ENCODE measurements around the gene MTMR12.

DNA sequence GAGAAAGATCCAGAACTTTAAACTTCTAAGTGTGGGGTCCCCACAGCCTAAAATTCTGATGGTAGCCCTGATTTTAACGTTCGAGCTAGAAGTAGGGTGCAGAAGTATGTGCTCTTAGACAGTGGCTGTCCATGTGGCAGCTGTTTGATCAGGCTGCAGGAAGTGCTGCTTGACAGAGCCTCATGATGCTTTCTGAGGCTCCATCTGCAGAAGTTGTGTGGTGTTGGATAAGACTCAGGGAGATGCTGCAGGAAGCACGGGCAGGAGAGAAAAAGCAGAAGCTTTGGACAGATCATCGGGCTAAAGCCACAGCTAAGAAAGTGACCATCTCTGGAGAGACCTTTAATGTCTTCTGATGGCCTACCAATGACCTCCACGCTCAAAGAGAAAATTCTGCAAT, 8.1 kb downstream of the MTMR12 start:
- TF ChIP-seq, protein P1, sequence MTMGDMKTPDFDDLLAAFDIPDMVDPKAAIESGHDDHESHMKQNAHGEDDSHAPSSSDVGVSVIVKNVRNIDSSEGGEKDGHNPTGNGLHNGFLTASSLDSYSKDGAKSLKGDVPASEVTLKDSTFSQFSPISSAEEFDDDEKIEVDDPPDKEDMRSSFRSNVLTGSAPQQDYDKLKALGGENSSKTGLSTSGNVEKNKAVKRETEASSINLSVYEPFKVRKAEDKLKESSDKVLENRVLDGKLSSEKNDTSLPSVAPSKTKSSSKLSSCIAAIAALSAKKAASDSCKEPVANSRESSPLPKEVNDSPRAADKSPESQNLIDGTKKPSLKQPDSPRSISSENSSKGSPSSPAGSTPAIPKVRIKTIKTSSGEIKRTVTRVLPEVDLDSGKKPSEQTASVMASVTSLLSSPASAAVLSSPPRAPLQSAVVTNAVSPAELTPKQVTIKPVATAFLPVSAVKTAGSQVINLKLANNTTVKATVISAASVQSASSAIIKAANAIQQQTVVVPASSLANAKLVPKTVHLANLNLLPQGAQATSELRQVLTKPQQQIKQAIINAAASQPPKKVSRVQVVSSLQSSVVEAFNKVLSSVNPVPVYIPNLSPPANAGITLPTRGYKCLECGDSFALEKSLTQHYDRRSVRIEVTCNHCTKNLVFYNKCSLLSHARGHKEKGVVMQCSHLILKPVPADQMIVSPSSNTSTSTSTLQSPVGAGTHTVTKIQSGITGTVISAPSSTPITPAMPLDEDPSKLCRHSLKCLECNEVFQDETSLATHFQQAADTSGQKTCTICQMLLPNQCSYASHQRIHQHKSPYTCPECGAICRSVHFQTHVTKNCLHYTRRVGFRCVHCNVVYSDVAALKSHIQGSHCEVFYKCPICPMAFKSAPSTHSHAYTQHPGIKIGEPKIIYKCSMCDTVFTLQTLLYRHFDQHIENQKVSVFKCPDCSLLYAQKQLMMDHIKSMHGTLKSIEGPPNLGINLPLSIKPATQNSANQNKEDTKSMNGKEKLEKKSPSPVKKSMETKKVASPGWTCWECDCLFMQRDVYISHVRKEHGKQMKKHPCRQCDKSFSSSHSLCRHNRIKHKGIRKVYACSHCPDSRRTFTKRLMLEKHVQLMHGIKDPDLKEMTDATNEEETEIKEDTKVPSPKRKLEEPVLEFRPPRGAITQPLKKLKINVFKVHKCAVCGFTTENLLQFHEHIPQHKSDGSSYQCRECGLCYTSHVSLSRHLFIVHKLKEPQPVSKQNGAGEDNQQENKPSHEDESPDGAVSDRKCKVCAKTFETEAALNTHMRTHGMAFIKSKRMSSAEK (CRISPR knock-in tag; IDR thresholded peaks at IDR 0.05; ENCODE audit: borderline replicate concordance) = no peak
- no peak for TF ChIP-seq JUN (CRISPR knock-in tag; IDR thresholded peaks at IDR 0.05)
- TF ChIP-seq, protein P2, sequence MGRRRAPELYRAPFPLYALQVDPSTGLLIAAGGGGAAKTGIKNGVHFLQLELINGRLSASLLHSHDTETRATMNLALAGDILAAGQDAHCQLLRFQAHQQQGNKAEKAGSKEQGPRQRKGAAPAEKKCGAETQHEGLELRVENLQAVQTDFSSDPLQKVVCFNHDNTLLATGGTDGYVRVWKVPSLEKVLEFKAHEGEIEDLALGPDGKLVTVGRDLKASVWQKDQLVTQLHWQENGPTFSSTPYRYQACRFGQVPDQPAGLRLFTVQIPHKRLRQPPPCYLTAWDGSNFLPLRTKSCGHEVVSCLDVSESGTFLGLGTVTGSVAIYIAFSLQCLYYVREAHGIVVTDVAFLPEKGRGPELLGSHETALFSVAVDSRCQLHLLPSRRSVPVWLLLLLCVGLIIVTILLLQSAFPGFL (CRISPR knock-in tag; IDR thresholded peaks at IDR 0.05; ENCODE audit: borderline replicate concordance) = no peak
- no peak for TF ChIP-seq CBFB (CRISPR knock-in tag; IDR thresholded peaks at IDR 0.05; ENCODE audit: low read depth)
- no peak for TF ChIP-seq IRF2 (CRISPR knock-in tag; IDR thresholded peaks at IDR 0.05; ENCODE audit: borderline replicate concordance, low read depth)
- TF ChIP-seq, protein P3, sequence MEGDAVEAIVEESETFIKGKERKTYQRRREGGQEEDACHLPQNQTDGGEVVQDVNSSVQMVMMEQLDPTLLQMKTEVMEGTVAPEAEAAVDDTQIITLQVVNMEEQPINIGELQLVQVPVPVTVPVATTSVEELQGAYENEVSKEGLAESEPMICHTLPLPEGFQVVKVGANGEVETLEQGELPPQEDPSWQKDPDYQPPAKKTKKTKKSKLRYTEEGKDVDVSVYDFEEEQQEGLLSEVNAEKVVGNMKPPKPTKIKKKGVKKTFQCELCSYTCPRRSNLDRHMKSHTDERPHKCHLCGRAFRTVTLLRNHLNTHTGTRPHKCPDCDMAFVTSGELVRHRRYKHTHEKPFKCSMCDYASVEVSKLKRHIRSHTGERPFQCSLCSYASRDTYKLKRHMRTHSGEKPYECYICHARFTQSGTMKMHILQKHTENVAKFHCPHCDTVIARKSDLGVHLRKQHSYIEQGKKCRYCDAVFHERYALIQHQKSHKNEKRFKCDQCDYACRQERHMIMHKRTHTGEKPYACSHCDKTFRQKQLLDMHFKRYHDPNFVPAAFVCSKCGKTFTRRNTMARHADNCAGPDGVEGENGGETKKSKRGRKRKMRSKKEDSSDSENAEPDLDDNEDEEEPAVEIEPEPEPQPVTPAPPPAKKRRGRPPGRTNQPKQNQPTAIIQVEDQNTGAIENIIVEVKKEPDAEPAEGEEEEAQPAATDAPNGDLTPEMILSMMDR (IDR thresholded peaks at IDR 0.05) = no peak
- TF ChIP-seq, protein P4, sequence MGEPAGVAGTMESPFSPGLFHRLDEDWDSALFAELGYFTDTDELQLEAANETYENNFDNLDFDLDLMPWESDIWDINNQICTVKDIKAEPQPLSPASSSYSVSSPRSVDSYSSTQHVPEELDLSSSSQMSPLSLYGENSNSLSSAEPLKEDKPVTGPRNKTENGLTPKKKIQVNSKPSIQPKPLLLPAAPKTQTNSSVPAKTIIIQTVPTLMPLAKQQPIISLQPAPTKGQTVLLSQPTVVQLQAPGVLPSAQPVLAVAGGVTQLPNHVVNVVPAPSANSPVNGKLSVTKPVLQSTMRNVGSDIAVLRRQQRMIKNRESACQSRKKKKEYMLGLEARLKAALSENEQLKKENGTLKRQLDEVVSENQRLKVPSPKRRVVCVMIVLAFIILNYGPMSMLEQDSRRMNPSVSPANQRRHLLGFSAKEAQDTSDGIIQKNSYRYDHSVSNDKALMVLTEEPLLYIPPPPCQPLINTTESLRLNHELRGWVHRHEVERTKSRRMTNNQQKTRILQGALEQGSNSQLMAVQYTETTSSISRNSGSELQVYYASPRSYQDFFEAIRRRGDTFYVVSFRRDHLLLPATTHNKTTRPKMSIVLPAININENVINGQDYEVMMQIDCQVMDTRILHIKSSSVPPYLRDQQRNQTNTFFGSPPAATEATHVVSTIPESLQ (CRISPR knock-in tag; IDR thresholded peaks at IDR 0.05) = no peak
- TF ChIP-seq, protein P5, sequence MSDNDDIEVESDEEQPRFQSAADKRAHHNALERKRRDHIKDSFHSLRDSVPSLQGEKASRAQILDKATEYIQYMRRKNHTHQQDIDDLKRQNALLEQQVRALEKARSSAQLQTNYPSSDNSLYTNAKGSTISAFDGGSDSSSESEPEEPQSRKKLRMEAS (CRISPR knock-in tag; IDR thresholded peaks at IDR 0.05) = no peak
- TF ChIP-seq RELA (CRISPR knock-in tag; IDR thresholded peaks at IDR 0.05; ENCODE audit: borderline replicate concordance) = no peak
- TF ChIP-seq, protein P6, sequence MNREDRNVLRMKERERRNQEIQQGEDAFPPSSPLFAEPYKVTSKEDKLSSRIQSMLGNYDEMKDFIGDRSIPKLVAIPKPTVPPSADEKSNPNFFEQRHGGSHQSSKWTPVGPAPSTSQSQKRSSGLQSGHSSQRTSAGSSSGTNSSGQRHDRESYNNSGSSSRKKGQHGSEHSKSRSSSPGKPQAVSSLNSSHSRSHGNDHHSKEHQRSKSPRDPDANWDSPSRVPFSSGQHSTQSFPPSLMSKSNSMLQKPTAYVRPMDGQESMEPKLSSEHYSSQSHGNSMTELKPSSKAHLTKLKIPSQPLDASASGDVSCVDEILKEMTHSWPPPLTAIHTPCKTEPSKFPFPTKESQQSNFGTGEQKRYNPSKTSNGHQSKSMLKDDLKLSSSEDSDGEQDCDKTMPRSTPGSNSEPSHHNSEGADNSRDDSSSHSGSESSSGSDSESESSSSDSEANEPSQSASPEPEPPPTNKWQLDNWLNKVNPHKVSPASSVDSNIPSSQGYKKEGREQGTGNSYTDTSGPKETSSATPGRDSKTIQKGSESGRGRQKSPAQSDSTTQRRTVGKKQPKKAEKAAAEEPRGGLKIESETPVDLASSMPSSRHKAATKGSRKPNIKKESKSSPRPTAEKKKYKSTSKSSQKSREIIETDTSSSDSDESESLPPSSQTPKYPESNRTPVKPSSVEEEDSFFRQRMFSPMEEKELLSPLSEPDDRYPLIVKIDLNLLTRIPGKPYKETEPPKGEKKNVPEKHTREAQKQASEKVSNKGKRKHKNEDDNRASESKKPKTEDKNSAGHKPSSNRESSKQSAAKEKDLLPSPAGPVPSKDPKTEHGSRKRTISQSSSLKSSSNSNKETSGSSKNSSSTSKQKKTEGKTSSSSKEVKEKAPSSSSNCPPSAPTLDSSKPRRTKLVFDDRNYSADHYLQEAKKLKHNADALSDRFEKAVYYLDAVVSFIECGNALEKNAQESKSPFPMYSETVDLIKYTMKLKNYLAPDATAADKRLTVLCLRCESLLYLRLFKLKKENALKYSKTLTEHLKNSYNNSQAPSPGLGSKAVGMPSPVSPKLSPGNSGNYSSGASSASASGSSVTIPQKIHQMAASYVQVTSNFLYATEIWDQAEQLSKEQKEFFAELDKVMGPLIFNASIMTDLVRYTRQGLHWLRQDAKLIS (CRISPR knock-in tag; IDR thresholded peaks at IDR 0.05; ENCODE audit: borderline replicate concordance) = no peak
- no peak for TF ChIP-seq ZNF138 (CRISPR knock-in tag; conservative IDR thresholded peaks at IDR 0.05)

Measured in WTC11 (cell line).